HepG2 (cell line): ENCODE results near the gene MEDAG. TPM values are rescaled to one million over a fixed set of nuclear protein-coding genes. Genes with fewer than 3 reads are reported as not detected.

Source experiments
- ATF1 ChIP-seq: IDR thresholded peaks from 2 replicates; pipeline ENCODE4 v1.6.1; 2016; ENCODE audit warnings: mild to moderate bottlenecking, control low read depth
- DR1 ChIP-seq: sonication (generic); formaldehyde crosslinking; IDR thresholded peaks from 2 replicates; pipeline ENCODE4 v1.8.0; 2021; ENCODE audit warnings: mild to moderate bottlenecking, missing genetic modification reagents, inconsistent platforms
- EZH2 ChIP-seq: conservative IDR thresholded peaks from 2 replicates; pipeline ENCODE4 v1.6.1; 2012; ENCODE audit warnings: mild to moderate bottlenecking, low read depth, low read length, moderate library complexity
- FOXP4 ChIP-seq: sonication (generic); formaldehyde crosslinking; IDR thresholded peaks from 2 replicates; pipeline ENCODE4 v1.4.0; 2020; ENCODE audit warnings: missing genetic modification reagents
- MAFG ChIP-seq: sonication (generic); formaldehyde crosslinking; IDR thresholded peaks from 2 replicates; pipeline ENCODE4 v1.5.1; 2020; ENCODE audit warnings: mild to moderate bottlenecking, missing genetic modification reagents
- MED8 ChIP-seq: sonication (generic); formaldehyde crosslinking; IDR thresholded peaks from 2 replicates; pipeline ENCODE4 v1.8.1; 2023; ENCODE audit warnings: mild to moderate bottlenecking, missing genetic modification reagents; ENCODE audit not compliant: insufficient replicate concordance
- PATZ1 ChIP-seq: sonication (generic); formaldehyde crosslinking; IDR thresholded peaks from 2 replicates; pipeline ENCODE4 v1.4.0; 2020; ENCODE audit warnings: missing genetic modification reagents
- POGK ChIP-seq: sonication (generic); formaldehyde crosslinking; conservative IDR thresholded peaks from 2 replicates; pipeline ENCODE4 v1.8.0; 2022; ENCODE audit warnings: mild to moderate bottlenecking, moderate library complexity, missing genetic modification reagents
- POGZ ChIP-seq: sonication (generic); formaldehyde crosslinking; IDR thresholded peaks from 2 replicates; pipeline ENCODE4 v1.4.0; 2020; ENCODE audit warnings: mild to moderate bottlenecking, missing genetic modification reagents
- SNAPC5 ChIP-seq: sonication (generic); formaldehyde crosslinking; IDR thresholded peaks from 2 replicates; pipeline ENCODE4 v1.8.1; 2023; ENCODE audit warnings: mild to moderate bottlenecking, missing genetic modification reagents, borderline replicate concordance
- TFDP1 ChIP-seq: IDR thresholded peaks from 2 replicates; pipeline ENCODE4 v1.6.1; 2016; ENCODE audit warnings: missing compliant biosample characterization, missing genetic modification reagents, borderline replicate concordance
- ZBTB14 ChIP-seq: sonication (generic); formaldehyde crosslinking; IDR thresholded peaks from 2 replicates; pipeline ENCODE4 v1.4.0; 2020; ENCODE audit warnings: missing genetic modification reagents
- ZBTB42 ChIP-seq: sonication (generic); formaldehyde crosslinking; IDR thresholded peaks from 2 replicates; pipeline ENCODE4 v1.5.0; 2020; ENCODE audit warnings: mild to moderate bottlenecking, missing genetic modification reagents
- ZBTB7B ChIP-seq: sonication (generic); formaldehyde crosslinking; IDR thresholded peaks from 2 replicates; pipeline ENCODE4 v1.4.0; 2020; ENCODE audit warnings: missing genetic modification reagents
- ZKSCAN8 ChIP-seq: IDR thresholded peaks from 2 replicates; pipeline ENCODE4 v1.6.1; 2016; ENCODE audit warnings: borderline replicate concordance, missing genetic modification reagents, missing compliant biosample characterization
- ZNF207 ChIP-seq: fragments of 450-650 bp; IDR thresholded peaks from 2 replicates; pipeline ENCODE4 v1.6.1; 2016; ENCODE audit warnings: antibody characterized with exemption, borderline replicate concordance
- ZNF282 ChIP-seq: fragments of 450-650 bp; IDR thresholded peaks from 2 replicates; pipeline ENCODE4 v1.6.1; 2018; ENCODE audit not compliant: partially characterized antibody
- ZNF331 ChIP-seq: sonication (generic); formaldehyde crosslinking; IDR thresholded peaks from 2 replicates; pipeline ENCODE4 v1.4.0; 2020; ENCODE audit warnings: missing genetic modification reagents
- ZNF552 ChIP-seq: sonication (generic); formaldehyde crosslinking; IDR thresholded peaks from 2 replicates; pipeline ENCODE4 v1.9.0; 2022; ENCODE audit warnings: missing genetic modification reagents, mild to moderate bottlenecking, borderline replicate concordance
- ZNF83 ChIP-seq: sonication (generic); formaldehyde crosslinking; IDR thresholded peaks from 2 replicates; pipeline ENCODE4 v1.4.0; 2020; ENCODE audit warnings: missing genetic modification reagents, mild to moderate bottlenecking, borderline replicate concordance
- polyA plus RNA-seq, 8 experiments: library from polyadenylated mRNA; depleted of rRNA in 3 of 8; stranded (reverse) in 7 of 8; unstranded in 1 of 8; fragments of >200 nt; fragmentation: Illumina TruSeq in 4 of 8; extraction: Trizol in 4 of 8; gene quantifications; 2 replicates each; pipeline versions ENCODE4 v1.2.1 to v1.2.3, GENCODE V29; 2011 to 2016; ENCODE audit warnings: low read depth in 4 of 8, missing spikeins in 1 of 8, mixed read lengths in 1 of 8; ENCODE audit not compliant: insufficient read depth in 1 of 8
- total RNA-seq, 5 experiments: library from RNA; depleted of rRNA; stranded (reverse); fragments of >200 nt; fragmentation: Illumina TruSeq; extraction: Trizol; gene quantifications; 2 replicates each; pipeline ENCODE4 v1.2.3, GENCODE V29; 2016; ENCODE audit warnings: low read depth in 1 of 5

Gene MEDAG
- total and polyA plus RNA-seq, 2 of the 13 experiments (the other 11 are each of a cell fraction or from before 2014, with no cell fraction given) = not detected

GRCh38 chr13:30865123-30866049 is 40.7 kb upstream of the MEDAG start (continued):
- TF ChIP-seq FOXP4 (CRISPR knock-in tag) = peak; percentile 50
- TF ChIP-seq SNAPC5 (CRISPR knock-in tag) = no peak
- TF ChIP-seq EZH2 = no peak
- peak; percentile 37; the same call in 1 of the 2 replicates for TF ChIP-seq TFDP1 (CRISPR knock-in tag)
- no peak for TF ChIP-seq ZNF83 (CRISPR knock-in tag)
- no peak for TF ChIP-seq ZNF207
- TF ChIP-seq ZBTB42 (CRISPR knock-in tag) = no peak
- 0 out of 2 replicates have a peak, but pooled peaks have one; percentile 57 for TF ChIP-seq ZKSCAN8 (CRISPR knock-in tag)
- TF ChIP-seq DR1 (CRISPR knock-in tag) = no peak
- peak; percentile 97 for TF ChIP-seq ZNF331 (CRISPR knock-in tag)
- TF ChIP-seq POGZ (CRISPR knock-in tag) = no peak
- TF ChIP-seq ZNF552 (CRISPR knock-in tag) = no peak
- no peak for TF ChIP-seq MED8 (CRISPR knock-in tag)
- TF ChIP-seq MAFG = no peak
- no peak; the same call in 1 of the 2 replicates for TF ChIP-seq ZBTB7B (CRISPR knock-in tag)
- no peak for TF ChIP-seq POGK (CRISPR knock-in tag)
- TF ChIP-seq ZNF282 = no peak
- TF ChIP-seq ZBTB14 (CRISPR knock-in tag) = no peak
- peak; percentile 71 for TF ChIP-seq PATZ1 (CRISPR knock-in tag)
- no peak for TF ChIP-seq ATF1 (CRISPR knock-in tag)
